ENCODE results near the gene GRAMD1B.

GRCh38 chr11:123427405-123427804 is 2.7 kb upstream of the GRAMD1B start:
- no peak for TF ChIP-seq POLR2A (IDR thresholded peaks at IDR 0.05)
- no peak for TF ChIP-seq CTCF (IDR thresholded peaks at IDR 0.05)
